Suppressor macrophage treated with lipopolysaccharide for 4 hours (primary cell): ENCODE data around the gene AP5B1.
"Not testable (repeated sequence)": the region's sequence is repeated elsewhere in the genome, so short reads cannot be mapped to it uniquely, and the experiment has no call there.

ENCODE experiments used
- DNase-seq: peaks from one replicate; pipeline ENCODE4 v3.0.0-alpha.2; 2020

AP5B1 gene

GRCh38 chr11:65782816-65783228 is 2.0 kb upstream of the AP5B1 start:
- no peak for DNase-seq

DNA sequence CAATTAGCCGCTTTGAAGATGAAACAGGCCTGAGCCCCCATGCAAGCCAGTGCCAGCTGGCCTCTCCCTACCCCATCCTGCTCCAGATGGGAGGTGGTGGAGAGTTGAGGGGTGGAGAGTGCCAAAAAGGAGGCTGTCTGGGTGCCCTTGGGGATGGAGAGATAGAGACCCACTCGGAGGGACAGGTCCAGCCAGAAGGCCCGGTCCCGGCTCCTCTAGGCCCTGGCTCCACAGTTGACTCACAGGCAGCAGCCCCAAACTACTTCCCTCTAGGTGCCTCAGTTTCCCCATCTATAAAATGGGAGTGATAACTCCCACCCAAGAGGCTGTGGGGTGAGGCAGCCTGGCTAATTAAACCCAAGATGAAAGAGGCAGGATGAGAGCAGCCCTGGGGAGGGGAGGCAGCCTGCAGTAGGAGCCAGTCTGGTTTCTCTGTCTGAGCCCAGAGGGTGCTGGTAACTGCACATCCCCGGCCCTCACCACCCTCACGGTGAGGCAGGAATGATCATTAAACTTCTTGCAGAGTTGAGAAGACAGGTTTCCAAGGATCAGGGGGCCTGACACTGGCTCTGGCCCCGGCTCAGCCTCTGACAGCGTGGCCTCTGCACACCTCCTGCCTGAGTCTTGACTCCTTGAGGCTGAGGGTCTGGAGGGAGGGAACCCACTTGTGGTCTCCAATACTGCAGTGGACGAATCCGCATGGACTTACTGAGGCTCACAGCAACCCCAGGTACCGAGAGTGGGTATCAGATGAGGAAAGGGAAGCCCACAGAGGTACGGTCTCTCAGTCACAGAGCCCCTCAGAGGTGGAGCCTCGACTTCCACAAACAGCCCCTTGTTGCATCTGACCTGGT is 1.4 kb upstream of the AP5B1 start:
- DNase-seq = no peak

DNA sequence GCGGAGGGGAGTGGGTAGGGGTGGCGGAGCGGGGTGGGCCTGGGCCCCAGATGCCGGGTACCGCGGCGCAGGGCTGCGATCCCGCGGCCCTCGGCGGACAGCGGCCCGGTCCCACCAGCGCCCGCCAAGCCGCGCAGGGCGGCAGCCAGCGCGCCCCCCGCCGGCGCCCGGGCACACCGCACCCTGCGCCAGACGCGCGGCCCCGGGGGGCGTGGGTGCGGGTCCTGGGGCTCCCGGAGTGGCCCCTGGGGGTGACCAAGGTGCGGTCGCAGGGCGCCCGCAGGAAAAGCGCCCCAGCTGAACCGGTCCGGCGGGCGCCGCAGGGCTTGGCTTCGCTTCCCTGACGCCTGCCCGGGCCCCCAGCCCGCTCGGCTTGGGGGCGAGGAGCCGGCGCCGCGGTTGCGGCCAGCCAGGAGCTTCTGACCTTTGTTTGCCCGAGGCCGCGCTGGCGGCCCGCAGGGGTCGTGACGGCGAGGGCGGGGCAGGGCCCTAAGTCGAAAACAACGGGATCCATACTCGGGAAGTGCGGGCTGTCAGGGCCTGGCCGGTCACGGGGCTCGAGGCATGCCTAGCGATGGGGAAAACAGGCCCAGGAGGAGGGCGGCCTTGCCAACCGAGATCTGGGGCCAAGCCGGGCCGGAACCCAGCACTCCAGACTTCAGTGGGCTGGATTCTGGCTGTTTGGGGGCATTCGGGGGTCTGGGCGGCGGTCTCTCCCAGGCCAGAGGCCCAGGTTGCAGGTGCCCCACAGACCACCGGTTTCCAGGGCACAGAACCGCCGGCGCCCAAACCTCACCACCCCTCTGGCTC is 581 bp upstream of the AP5B1 start:
- DNase-seq = peak; percentile 52

DNA sequence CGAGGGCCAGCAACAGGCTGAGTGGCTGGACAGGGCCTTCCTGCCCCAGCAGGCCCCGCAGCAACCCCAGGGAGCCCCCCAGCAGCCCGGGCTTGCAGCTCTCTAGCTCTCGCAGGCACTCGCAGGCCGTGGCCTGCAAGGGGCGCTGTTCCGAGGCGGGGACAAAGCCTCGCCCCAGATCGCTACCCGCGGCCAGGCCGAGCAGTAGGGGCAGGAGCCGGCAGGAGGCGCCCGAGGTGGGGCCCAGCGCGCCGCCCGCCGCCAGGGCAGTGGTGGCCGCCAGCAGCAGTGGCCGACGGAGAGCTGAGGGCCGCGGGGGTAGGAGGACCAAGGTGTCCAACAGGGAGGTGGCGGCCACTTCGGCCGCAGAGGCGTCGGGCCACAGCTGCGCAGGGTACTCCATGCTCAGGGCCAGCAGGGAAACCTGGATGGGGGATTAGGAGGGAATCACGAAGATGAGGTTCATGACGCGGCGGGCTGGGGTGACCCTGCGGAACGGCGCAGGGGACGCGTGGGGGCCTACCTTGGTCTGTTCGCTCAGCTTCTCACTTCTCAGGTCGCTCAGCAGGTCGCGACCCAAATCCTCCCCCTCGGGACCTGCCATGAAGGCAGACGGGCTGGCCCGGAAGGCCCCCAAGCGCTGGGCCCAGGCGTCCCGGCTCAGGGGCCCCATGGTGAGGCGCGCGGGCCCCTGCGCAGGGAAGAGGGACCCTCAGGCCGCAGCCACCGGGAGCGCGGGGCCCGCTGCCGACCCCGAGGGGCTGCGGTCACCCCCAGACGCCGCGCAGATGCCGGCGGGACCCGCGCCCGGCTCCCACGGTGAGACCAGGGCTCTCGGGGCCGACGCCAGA is 632 bp downstream of the AP5B1 start:
- peak; percentile 93 for DNase-seq

GRCh38 chr11:65779669-65779918 is 1.2 kb downstream of the AP5B1 start:
- DNase-seq = no peak

- no peak for DNase-seq
Measured at GRCh38 chr11:65778901-65779668, 1.7 kb downstream of the AP5B1 start.

DNA sequence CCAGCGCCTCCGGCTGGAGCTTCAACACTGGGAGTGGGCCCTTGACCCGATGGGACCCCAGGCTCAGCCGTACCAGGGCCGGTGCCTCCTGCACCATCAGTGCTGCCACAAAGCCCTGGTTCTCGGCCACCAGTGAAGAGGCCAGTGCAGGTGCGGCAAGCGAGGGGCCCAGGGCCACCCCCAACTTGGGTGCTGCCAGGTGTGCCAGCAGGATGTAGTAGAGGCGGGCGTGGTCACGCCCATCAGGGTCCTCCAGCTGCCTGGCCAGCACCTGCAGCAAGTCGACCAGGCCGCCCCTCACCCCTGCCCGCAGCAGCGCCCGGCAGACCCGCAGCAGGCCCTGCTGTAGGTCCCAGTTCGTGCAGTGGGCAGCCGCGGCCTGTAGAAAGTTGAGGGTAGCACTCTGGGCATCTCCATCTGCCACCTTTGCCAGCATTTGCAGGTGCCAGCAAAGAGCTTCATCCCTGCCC is 2.3 kb downstream of the AP5B1 start:
- no peak for DNase-seq

- DNase-seq = no peak
Measured at GRCh38 chr11:65777821-65778361, 2.9 kb downstream of the AP5B1 start.

GRCh38 chr11:65777241-65777640 is 3.5 kb downstream of the AP5B1 start:
- no peak for DNase-seq

- no peak for DNase-seq
Measured at GRCh38 chr11:65776710-65777141, 4.0 kb downstream of the AP5B1 start.

DNA sequence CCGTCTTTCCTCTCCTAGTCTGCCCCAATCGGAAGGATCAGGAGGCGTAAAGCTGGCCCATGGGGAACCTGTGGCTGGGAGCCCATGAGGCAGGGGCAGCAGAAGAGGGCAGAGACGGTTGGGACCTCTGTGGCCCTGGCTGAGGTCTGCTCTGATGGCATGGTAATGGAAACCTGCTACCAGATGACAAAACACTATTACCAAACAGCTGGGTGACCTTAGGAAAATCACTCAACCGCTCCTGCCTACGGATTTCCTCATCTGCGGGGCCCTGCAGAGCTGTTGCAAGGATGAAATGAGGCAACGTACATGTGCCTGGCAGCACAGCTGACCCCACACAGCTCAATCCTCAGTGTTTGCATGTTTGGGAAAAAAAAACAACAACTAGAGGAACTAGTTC is 4.6 kb downstream of the AP5B1 start:
- peak; percentile 96 for DNase-seq

DNA sequence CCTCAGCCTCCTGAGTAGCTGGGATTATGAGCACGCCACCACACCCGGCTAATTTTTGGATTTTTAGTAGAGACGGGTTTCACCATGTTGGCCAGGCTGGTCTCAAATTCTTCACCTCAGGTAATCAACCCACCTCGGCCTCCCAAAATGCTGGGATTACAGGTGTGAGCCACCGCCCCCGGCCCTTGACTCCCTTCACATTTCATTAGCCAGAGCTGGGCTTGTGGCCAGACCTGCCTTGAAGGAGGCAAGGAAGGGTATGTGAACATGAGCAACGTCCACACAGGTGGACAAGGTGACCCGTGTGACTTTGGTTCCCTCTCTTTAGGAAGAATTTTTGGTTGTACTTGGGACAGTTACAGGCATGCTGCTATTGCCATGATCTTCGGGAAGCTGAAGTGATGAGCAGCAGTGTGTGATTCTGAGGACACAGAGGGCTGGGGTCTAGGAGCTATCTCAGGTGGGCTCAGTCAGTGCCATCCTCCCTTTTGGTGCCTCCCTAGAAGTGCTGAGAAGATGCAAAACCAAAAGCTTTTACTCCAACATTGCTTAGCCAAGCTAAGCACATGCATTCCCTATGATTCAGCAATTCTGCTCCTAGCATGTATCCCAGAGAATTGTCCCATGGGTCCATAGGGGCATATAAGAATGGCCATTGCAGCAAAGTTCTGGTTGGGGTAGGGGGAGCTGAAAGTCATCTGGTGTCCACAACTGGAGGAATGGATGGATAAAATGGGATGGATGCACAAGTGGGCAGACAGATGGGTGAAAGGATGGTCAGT is 6.1 kb downstream of the AP5B1 start:
- DNase-seq = no peak

DNA sequence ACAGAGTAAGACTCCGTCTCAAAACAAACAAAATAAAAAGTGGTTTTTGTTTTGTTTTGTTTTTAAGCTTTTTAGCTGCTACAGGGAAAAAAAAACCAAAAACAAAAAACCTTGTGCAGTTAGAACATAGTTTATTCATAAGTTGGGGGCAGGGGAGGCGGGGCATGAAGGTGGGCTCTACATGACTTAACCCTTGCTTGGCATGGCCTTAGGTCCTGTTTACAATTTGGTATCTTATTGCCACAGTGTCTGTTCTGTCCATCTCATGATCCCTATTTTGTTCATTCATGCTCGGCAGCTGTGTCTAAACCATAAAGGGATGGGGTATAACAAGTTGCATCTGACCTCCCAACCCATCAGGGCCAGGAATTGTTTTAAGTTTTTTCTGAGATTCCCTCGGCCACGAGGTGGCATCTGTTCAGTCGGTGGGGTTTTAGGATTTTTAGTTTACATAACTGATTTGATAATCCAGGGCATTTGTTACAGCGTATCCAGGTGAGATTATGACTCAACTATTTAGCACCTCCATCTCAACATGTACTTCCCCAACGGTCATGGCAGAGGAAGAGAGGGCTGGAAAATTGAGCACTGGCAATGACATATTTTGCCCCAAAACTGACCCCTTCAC is 6.9 kb downstream of the AP5B1 start:
- peak; percentile 48 for DNase-seq

- no peak for DNase-seq
Measured at GRCh38 chr11:65771589-65772112, 9.1 kb downstream of the AP5B1 start.

DNA sequence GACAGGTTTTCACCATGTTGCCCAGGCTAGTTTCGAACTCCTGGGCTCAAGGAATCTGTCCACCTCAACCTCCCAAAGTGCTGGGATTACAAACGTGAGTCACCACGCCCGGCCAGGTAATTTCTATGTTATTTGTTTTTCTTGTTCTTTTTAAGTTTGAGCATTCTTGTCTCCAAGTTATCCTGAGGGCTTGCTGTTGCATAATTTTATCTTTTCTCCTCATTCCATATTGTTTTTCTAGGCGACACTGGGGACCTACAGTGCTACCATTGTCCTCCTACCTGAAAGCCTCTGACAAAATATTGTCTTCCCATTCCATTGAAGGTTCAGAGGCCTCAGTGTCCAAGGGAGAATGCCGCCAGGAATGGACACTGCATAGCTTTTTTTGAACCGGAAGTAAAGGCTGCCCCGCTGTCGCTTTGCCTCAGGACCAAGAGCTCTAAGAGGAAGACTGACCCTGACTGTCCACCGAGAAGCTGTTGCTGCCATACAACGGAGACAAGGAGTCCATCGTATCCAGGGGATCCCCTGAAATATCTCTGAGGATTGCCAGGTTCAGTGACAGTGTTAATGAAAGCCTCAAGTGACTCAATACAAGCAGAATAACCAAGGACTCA is 9.7 kb downstream of the AP5B1 start:
- DNase-seq = no peak

DNA sequence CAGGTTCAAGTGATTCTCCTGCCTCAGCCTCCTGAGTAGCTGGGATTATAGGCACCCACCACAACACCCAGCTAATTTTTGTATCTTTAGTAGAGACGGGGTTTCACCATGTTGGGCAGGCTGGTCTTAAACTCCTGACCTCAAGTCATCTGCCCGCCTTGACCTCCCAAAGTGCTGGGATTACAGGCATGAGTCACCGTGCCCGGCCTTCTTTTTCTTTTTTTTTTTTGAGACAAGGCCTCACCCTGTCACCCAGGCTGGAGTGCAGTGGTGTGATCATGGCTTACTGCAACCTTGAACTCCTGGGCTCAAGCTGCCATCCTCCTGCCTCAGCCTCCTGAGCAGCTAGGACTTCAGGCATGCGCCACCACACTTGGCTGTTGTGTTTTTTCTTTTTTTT is 13.0 kb downstream of the AP5B1 start:
- peak; percentile 48 for DNase-seq

- DNase-seq = no peak
Measured at GRCh38 chr11:65767406-65767805, 13.4 kb downstream of the AP5B1 start.

DNA sequence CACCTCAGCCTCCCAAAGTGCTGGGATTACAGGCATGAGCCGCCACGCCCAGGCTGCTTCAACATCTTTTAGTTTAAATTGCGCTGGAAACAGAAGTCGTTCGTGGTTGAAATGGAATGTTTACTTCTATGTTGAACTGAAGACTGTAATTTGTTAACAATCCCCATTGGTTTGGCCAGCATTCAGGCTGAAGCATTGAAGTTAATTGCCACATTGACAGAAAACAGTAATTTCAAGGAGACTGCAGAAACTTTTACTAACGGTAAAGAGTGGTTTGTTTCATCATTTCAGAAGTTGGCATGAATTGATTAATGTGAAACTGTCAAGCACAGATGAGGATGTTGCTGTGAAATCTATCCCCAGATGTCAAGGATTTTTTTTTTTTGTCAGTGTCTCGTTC is 14.2 kb downstream of the AP5B1 start:
- DNase-seq = no peak

DNA sequence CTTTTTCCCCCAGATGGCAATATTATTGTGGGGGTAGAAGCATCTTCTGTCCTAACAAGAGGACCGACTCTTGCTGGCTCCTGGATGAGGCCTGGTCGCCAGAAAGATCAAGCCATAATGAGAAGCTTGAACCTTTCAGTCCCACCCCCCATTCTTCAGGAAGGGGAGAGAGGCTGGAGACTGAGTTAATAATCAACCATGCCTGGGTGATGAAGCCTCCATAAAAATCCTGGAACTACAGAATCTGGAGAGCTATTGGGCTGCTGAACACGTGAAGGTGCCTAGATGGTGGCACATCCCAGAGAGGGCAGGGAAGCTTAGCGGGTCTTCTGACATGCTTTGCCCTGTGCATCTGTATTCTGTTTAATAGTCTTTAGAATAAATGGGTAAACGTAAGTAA is 16.3 kb downstream of the AP5B1 start:
- no peak for DNase-seq

- DNase-seq = not testable (repeated sequence)
Measured at GRCh38 chr11:65762816-65763215, 18.0 kb downstream of the AP5B1 start.
